Left kidney (tissue), 8 donors: ENCODE data around the gene SMARCA4. TPM values are rescaled to one million over a fixed set of nuclear protein-coding genes. Genes with fewer than 3 reads are reported as not detected.

ENCODE experiments used
- DNase-seq: peaks from one replicate; pipeline ENCODE4 v3.0.0-alpha.2; 2013
- long read RNA-seq, 8 donors: transcript quantifications; one replicate each; lab custom pipeline, GENCODE V29; 2026
- polyA plus RNA-seq: library from polyadenylated mRNA; unstranded; fragments of 120-200 nt; gene quantifications from one replicate; pipeline ENCODE4 v1.2.1, GENCODE V29; 2013; ENCODE audit not compliant: insufficient read length

The SMARCA4 gene
- polyA plus RNA-seq, result 169 TPM
- long read RNA-seq, donor 1, transcript SMARCA4-251 (6 exons, 1,659 nt), result major isoform, 5 of 85 reads
- long read RNA-seq, donor 1, partial matches to known transcripts, result 76 of 85 reads
- long read RNA-seq, donor 1, other reads (novel, unspliced or antisense), result 0 of 85 reads
- long read RNA-seq, donor 2, partial matches to known transcripts, result 12 of 17 reads
- long read RNA-seq, donor 2, other reads (novel, unspliced or antisense), result 0 of 17 reads
- long read RNA-seq, donor 3, full-length matches to known transcripts, result 7 of 19 reads
- long read RNA-seq, donor 3, partial matches to known transcripts, result 12 of 19 reads
- long read RNA-seq, donor 3, other reads (novel, unspliced or antisense), result 0 of 19 reads
- long read RNA-seq, donor 4, result 0 reads
- long read RNA-seq, donor 5, full-length matches to known transcripts, result 6 of 24 reads
- long read RNA-seq, donor 5, partial matches to known transcripts, result 18 of 24 reads
- long read RNA-seq, donor 5, other reads (novel, unspliced or antisense), result 0 of 24 reads
- long read RNA-seq, donor 6, partial matches to known transcripts, result 21 of 21 reads
- long read RNA-seq, donor 6, other reads (novel, unspliced or antisense), result 0 of 21 reads
- long read RNA-seq, donor 7, partial matches to known transcripts, result 6 of 10 reads
- long read RNA-seq, donor 7, other reads (novel, unspliced or antisense), result 0 of 10 reads
- long read RNA-seq, donor 8, partial matches to known transcripts, result 5 of 5 reads
- long read RNA-seq, donor 8, other reads (novel, unspliced or antisense), result 0 of 5 reads

DNA sequence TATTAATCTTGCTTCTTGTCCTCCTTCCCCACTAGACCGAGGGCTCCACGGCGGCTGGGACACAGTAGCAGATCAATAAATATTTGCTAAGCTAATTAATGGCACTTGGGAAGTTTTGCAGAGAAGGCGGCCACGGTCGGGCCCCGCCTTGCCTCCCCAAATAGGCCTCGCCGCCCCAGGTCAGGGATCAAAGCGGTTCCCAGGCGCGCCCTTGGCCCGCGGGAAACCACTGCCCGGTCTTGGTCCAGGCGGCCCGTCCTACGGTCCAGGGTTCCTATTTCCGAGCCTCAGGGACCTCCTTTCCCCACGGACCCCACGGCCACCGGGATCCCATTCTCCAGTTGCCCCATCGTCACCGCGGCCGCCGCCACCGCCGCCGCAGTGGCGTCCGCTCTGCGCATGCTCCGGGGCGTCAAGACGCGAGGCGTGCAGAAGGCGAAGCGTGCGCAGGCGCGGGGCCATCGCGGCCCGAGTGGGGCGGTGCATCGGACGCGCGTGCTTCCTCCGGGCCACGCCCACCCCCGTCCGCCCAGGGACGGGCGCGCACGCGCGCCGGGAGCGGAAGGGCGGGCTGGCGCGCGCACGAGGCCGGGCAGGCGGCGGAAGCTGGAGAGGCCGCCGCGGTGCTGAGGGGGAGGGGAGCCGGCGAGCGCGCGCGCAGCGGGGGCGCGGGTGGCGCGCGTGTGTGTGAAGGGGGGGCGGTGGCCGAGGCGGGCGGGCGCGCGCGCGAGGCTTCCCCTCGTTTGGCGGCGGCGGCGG lies at the start of gene SMARCA4:
Gene SMARCA4 (plus strand): TSS at position 717 of the 759 bp plus-strand sequence. CDS start 23,122 bp downstream, outside the sequence.
- DNase-seq, result peak; percentile 97

DNA sequence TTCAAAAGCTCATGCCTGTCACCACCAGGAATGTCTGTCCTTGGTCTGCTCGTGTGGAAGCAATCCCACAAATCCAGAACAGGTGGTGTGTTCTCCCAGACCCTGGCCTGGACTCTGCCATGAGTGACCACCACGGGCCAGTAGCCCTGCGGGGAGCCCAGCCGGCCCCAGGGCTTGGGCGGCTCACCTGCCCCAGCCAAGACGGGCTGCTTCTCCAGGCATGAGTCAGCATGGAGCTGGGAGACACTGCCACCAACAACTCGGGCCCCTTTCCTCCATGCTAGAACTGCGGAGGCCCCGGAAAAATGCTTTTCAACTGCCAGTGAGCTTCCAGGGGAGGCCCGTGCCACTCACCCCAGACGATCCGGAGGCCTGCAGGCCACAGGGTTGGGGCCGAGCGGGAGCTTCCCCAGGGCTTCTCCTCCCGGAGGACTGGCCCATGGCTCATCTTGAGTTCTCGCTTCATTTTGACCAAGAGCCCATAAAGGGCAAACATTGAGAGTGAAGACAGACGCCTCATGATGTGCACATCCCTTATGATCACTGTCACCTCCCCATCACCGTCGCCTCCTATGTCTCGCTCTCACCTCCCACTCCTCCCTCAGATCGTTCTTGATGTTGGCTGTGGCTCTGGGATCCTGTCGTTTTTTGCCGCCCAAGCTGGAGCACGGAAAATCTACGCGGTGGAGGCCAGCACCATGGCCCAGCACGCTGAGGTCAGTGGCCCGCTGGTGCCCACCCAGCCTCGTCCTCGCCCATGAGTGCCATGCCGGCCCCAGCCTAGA lies 49.1 kb upstream of the SMARCA4 start:
- no peak for DNase-seq

DNA sequence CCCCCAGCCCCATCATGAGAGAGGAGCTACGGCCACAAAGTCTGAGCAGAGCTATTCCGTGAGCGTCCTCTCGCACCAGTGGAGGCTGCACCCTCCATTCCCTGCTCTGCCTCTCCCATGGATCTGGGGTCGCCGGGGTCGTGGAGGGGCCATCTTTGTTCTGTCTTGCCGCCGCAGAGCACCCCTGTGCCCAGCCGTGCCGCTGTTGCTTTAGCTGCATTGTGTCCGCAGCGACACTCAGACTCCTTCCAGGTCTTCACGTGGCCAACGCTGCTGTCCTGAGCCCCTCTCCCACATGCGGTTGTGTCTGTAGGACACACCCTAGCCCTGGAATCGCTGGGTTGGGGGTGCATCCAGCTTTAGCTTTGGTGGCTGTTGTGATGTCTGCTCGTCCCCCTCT lies 48.2 kb upstream of the SMARCA4 start:
- DNase-seq, result no peak

DNA sequence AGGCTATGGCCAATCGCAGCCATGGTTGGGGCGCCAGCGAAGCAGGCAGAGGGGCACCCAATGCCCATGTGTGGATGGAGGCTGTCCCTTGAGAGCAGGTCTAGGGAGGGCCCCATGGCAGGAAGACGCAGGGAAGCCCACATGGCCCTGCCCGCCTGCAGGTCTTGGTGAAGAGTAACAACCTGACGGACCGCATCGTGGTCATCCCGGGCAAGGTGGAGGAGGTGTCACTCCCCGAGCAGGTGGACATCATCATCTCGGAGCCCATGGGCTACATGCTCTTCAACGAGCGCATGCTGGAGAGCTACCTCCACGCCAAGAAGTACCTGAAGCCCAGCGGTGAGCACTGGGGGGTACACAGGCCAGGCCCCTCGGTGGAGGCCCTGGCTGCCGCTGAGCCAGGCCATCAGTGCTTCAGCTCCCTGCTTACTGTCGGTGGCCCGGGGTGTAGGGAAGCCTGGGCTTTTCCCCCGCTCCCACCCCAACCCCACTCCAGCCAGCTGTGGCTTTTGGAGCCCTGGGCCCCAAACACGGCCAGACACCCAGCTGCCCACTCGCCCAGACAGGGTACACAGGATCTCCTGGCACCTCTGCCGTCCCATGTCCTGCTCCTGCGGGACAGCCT lies 47.0 kb upstream of the SMARCA4 start:
- DNase-seq, result no peak

DNA sequence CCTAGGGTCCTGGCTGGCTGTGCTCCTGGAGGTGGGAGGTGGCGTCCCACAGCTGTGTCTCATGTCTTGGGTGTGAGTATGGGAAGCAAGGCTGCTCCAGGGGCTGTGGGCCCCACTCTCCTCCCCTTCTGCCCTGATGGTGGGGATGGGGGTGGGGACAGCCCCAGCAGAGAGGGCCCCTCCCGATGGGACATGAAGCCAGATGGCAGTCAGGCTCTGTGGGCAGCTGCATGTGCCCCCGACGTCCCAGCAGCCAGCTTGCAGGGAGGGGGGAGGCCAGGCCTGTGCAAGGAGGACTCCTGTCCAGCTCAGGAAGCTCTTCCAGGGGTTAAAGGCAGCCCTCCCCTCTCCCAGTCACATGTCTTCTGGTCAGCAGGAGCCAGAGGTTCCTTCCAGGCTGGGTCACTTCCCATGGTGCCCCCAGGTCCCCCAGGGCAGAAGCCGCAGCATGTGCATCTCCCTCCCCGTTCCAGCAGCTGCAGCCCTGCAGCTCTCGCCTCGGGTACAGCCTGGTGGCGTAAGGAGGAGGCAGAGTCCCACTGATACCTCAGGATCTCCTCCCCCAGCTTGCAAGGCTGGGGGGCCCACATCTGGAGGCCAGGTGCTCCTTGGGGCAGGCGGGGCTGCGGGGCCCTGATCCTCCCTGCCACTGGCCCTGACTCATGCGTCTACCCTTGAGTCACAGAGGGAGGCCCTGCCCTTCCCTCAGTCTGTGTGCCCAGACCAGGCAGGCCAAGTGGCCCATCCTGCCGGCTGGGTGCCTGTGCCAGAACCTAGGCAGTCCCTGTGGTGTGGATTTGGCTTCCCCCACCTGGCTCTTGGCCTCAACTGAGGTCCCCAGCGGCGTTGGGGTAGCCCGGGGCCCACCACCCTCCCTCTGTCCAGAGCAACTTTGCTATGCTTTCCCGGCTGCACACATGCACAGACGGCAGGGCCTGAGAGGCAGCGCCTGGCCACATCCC lies 45.4 kb upstream of the SMARCA4 start:
- DNase-seq, result no peak

DNA sequence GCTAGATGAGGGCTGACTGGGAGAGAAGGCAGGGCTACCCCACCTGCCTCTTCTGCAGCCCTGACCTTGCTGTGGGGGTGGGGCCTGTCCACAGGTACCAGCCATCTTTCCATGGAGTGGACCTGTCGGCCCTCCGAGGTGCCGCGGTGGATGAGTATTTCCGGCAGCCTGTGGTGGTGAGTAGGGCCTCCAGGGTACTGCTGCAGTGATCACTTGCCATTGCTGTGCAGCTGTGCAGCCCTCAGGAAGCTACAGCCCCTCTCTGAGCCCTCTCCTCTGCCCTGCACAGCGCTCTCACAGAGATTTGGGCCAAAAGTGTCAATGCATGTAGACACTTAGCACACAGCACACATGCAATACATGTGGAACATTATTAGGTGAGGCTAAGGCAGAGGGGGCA lies 44.2 kb upstream of the SMARCA4 start:
- DNase-seq, result no peak

DNA sequence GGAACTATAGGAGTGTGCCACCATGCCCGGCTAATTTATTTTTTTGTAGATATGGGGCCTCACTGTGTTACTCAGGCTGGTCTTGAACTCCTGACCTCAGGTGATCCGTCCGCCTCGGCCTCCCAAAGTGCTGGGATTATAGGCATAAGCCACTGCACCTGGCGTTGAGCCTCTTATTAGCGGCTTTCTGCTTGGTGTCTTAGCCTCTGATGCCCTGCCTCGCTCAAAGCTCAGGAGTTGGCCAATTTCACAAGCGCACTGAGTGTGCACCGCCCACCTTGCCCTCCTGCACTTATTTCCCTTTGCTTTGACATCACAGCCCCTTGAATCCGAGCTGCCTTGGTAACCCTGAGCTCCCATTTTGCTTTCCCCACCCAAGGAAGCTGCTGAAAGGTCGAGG lies 42.5 kb upstream of the SMARCA4 start:
- no peak for DNase-seq

DNA sequence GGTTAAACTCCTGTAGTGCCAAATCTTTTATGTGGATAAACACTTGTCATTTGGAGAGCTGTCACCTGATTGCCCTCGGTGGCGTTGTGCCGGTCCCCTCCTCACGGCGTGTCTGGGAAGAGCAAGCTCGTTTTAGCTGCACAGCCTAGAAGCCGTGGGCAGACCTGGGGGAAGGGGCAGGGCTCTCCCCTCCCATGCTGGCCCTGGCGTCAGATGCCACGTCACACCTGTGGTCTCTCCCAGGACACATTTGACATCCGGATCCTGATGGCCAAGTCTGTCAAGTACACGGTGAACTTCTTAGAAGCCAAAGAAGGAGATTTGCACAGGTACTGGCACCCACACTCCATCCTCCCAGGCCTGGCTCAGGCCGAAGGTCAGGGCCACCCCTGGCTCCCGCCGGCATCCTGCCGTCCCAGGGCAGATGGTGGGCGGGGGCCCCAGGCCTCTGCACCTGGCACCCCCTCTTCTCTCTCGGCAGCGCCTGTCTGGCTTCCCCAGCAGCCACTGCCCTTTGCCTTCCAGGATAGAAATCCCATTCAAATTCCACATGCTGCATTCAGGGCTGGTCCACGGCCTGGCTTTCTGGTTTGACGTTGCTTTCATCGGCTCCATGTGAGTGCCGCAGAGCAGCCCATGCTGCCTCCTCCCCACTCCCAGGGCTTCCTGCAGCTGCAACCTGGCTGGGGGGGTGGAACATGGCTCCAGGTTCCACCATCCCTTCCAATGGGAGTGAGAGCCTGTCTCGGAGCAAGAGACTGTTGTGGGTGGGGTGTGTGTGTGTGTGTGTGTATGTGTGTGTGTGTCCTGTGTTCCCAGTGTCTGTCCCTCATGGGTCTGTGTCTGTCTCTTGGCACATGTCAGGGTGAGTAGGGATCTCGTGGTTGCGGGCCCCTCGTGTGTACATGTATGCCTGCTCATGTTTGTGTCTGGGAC lies 41.2 kb upstream of the SMARCA4 start:
- DNase-seq, result no peak

DNA sequence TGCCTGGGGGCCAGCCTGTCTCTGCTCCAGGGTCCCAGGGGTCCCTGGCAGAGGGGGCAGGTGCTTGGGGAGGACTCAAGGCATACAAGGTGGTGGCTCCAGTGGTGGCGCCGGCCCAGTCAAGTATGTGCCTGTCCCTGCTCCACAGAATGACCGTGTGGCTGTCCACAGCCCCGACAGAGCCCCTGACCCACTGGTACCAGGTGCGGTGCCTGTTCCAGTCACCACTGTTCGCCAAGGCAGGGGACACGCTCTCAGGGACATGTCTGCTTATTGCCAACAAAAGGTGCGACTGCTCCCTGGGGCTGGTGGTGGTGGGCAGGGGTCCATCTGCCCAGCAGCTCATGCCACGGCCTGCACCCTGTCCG lies 40.6 kb upstream of the SMARCA4 start:
- DNase-seq, result no peak

DNA sequence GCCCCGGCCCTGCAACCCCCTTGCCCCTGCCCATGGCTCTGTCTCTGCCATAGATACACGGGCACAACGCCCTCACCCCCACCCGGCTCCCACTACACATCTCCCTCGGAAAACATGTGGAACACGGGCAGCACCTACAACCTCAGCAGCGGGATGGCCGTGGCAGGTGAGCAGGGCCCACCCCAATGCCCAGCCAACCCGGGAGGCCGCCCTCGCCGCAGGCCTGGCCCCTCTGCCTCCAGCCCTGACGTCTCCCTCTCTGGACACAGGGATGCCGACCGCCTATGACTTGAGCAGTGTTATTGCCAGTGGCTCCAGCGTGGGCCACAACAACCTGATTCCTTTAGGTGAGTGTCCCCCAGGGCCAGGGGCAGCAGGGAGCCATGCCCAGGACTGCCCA lies 40.0 kb upstream of the SMARCA4 start:
- DNase-seq, result no peak

DNA sequence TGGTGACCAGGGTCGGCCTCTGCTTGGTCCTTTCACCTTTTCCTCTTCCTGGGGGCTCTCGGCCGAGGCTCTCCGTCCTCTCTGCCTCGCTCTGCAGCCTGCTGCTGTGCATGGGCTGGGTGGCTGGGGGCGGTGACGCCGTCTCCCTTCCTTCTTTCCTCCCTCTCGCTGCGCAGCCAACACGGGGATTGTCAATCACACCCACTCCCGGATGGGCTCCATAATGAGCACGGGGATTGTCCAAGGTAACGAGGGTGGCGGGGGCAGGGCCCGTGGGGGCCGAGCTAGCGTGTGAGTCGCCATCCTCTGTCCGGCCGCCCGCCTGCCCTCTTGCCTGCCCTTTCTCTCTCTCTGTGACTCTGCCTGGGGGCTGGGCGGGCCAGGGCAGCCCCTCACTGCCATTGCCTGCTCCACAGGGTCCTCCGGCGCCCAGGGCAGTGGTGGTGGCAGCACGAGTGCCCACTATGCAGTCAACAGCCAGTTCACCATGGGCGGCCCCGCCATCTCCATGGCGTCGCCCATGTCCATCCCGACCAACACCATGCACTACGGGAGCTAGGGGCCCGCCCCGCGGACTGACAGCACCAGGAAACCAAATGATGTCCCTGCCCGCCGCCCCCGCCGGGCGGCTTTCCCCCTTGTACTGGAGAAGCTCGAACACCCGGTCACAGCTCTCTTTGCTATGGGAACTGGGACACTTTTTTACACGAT lies 39.5 kb upstream of the SMARCA4 start:
- DNase-seq, result no peak

DNA sequence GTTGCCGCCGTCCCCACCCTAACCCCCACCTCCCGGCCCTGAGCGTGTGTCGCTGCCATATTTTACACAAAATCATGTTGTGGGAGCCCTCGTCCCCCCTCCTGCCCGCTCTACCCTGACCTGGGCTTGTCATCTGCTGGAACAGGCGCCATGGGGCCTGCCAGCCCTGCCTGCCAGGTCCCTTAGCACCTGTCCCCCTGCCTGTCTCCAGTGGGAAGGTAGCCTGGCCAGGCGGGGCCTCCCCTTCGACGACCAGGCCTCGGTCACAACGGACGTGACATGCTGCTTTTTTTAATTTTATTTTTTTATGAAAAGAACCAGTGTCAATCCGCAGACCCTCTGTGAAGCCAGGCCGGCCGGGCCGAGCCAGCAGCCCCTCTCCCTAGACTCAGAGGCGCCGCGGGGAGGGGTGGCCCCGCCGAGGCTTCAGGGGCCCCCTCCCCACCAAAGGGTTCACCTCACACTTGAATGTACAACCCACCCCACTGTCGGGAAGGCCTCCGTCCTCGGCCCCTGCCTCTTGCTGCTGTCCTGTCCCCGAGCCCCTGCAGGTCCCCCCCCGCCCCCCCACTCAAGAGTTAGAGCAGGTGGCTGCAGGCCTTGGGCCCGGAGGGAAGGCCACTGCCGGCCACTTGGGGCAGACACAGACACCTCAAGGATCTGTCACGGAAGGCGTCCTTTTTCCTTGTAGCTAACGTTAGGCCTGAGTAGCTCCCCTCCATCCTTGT lies 38.8 kb upstream of the SMARCA4 start:
- DNase-seq, result no peak

DNA sequence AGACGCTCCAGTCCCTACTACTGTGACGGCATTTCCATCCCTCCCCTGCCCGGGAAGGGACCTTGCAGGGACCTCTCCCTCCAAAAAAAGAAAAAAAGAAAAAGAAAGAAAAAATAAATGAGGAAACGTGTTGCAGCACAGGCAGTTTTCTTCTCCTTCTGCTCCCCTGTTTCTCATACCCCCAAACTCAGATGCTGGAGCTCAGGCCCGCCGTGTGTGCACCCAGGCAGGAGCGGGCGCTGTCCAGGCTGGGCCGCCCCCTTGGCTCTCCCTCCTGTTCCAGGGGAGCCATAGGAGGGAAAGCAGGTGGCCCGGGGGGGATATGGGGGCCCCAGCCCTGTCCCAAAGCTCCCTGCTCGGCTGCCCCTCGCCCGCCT lies 38.2 kb upstream of the SMARCA4 start:
- no peak for DNase-seq

DNA sequence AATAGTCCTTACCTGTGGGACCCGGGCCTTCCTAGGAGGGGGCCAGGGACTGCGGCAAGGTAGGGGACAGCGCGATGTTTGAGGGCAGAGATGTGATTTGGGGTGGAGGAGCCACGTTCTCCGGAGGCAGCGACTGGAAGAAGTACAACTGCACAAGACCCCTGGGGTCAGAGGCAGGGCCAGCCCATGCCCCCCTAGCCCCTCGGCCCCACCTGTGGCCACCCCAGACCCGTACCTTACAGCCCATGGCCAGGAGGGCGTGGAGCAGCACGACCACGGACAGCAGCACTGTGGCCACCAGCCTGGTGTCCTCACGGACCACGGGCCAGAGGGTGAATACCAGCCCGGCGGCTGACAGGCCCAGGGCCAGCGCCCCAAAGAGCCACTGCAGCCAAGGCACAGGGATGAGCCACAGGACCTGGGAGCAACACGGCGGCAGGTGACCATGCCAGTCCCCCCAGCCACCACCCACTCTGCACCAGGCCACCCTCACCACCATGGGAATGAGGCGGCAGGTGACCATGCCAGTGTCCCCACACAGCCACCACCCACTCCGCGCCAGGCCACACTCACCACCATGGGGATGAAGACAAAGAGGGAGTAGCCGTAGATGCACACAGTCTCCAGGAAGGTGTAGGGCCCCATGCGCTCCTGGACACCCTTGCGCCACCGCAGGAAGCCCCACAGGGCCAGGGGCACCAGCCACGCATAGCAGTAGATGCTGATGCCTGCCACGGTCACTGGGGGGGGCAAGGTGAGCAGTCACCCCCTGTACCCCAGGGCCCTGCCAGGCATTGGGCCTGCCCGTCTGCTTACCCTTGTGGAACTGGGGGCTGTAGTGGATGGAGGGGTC lies 37.3 kb upstream of the SMARCA4 start:
- no peak for DNase-seq

DNA sequence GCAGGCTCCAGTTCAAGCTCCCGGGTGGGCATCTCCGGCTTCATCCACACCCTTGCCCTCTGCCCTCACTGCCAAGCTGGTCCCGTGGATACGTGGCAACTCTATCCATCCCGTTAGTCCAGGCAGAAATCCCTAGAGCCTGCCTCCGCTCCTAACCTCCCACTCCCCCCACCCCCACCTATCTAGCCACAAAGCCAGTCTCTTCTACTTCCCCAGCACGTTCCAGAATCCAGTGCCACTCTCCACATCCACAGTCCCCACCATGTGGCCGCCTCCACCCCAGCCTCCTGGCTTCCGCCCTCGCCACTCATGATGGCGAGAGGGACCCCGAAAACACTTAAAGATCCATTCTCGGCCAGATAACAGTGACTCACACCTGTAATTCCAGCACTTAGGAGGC lies 36.2 kb upstream of the SMARCA4 start:
- no peak for DNase-seq

DNA sequence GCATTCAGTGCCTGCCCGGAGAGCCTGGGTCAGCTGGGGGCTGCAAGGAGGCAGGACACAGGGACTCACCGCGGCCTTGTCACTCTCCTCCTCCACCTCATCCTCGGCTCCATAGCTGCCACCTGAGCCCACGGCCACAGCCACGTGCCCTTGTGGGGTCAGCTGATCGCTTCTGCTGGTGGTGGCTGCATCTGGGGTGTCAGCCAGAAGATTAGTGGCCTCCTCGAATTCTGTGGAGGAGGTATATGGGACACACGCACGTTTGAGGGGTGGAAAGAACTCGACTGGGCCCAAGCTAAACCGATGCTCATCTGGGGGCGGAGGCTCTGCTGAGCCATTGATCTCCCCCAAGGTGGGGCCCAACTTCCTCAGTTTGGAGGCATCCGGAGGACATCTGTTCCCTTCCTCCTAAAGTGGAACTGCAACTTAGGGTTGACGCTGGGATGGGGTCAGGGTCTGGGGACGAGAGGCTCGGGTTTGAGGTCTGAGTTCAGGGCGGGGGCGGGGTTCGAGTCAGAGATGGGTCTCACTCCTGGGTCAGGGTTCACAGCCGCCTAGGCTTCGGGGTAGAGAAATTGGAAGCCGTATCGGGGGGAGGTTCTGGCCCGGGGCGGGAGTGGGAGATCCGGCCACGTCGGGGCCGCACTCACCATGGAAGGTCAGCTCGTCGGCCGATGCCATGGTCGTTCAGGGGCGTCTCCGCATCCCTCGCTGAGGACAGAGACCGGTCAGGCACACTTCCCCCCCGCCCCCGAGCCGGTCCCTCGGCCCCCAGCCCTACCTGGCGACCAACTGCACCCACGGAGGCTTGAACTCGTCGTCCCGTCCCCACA lies 32.9 kb upstream of the SMARCA4 start:
- no peak for DNase-seq
